ENCODE measurements around the gene CTIF.
"Not testable (repeated sequence)": the region's sequence is repeated elsewhere in the genome, so short reads cannot be mapped to it uniquely, and the experiment has no call there.

The CTIF gene

GRCh38 chr18:48644029-48644428 lies 105.2 kb downstream of the CTIF start:
- no peak overlapping the region for H3K4me3 ChIP-seq (ENCODE audit: low read length)
- no peak for TF ChIP-seq CTCF (IDR thresholded peaks at IDR 0.05; ENCODE audit: insufficient read depth, low read depth, low read length, missing control alignments)
- DNase-seq (ENCODE audit: low read depth), result no peak

GRCh38 chr18:48645427-48646002 lies 106.7 kb downstream of the CTIF start:
- no peak for DNase-seq (ENCODE audit: low read depth)
- H3K4me3 ChIP-seq (ENCODE audit: low read length), result no peak overlapping the region
- no peak for TF ChIP-seq CTCF (IDR thresholded peaks at IDR 0.05; ENCODE audit: insufficient read depth, low read depth, low read length, missing control alignments)

- no peak for TF ChIP-seq CTCF (IDR thresholded peaks at IDR 0.05; ENCODE audit: insufficient read depth, low read depth, low read length, missing control alignments)
- DNase-seq (ENCODE audit: low read depth), result no peak
- H3K4me3 ChIP-seq (ENCODE audit: low read length), result no peak overlapping the region
These were observed 108.1 kb downstream of the CTIF start for GRCh38 chr18:48646976-48647375.

- no peak overlapping the region for H3K4me3 ChIP-seq (ENCODE audit: low read length)
- TF ChIP-seq CTCF (IDR thresholded peaks at IDR 0.05; ENCODE audit: insufficient read depth, low read depth, low read length, missing control alignments), result no peak
- DNase-seq (ENCODE audit: low read depth), result no peak
These were observed 110.4 kb downstream of the CTIF start for GRCh38 chr18:48649231-48649630.

- H3K4me3 ChIP-seq (ENCODE audit: low read length); DNase-seq (ENCODE audit: low read depth): not testable (repeated sequence)
These were observed 115.8 kb downstream of the CTIF start for GRCh38 chr18:48654591-48654990.

- DNase-seq (ENCODE audit: low read depth), result no peak
- TF ChIP-seq CTCF (IDR thresholded peaks at IDR 0.05; ENCODE audit: insufficient read depth, low read depth, low read length, missing control alignments), result no peak
- no peak overlapping the region for H3K4me3 ChIP-seq (ENCODE audit: low read length)
These were observed 116.7 kb downstream of the CTIF start for GRCh38 chr18:48655508-48655907.

GRCh38 chr18:48656176-48656575 lies 117.3 kb downstream of the CTIF start:
- DNase-seq (ENCODE audit: low read depth), result no peak
- no peak for TF ChIP-seq CTCF (IDR thresholded peaks at IDR 0.05; ENCODE audit: insufficient read depth, low read depth, low read length, missing control alignments)
- H3K4me3 ChIP-seq (ENCODE audit: low read length), result no peak overlapping the region
